ENCODE results near the gene HNF4A. TPM values are rescaled to one million over a fixed set of nuclear protein-coding genes. Genes with fewer than 3 reads are reported as not detected.
A peak's percentile ranks its signal among the peaks of the same experiment; 100 is the strongest.

Gene HNF4A
- total RNA-seq, 1 donor = not detected

DNA sequence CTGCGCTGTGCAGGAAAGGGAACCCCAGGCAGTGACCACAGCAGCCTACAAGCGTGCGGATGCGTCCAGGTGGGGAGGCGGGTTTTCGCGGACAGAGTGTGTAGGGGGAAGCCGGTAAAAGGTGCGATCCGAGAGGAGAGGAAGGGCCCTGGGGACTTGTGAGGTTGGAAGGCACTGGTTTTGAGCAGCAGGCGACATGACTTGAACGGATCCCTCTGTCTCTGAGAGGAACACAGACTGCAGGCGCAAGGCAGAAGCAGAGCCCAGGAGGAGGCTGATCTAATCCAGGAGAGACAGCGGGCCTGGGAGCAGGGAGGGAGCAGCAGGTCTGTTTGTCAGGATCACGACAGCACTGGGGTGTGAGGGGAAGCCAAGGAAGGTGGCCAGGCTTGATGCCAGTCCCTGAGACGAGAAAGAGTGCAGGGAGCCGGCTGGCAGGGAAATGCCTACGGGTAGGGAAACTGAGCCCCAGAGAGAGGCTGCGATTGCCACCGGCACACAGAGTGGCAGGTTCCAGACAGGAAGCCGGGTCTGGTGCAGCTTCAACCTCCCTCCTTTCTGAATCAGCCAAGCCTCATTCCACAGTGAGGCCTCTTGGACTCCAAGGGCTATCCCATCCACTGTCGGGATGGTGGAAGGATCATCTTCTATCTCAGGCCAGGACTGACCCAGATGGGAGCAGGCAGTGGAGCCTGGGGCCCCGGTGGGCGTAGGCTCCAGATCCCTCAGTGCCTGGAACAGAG lies 57.1 kb downstream of the HNF4A start:
- peaks cover 21% of the 10 kb centered on the region for H3K27me3 ChIP-seq (ENCODE audit: insufficient read depth, low read length)
- TF ChIP-seq, protein P1, sequence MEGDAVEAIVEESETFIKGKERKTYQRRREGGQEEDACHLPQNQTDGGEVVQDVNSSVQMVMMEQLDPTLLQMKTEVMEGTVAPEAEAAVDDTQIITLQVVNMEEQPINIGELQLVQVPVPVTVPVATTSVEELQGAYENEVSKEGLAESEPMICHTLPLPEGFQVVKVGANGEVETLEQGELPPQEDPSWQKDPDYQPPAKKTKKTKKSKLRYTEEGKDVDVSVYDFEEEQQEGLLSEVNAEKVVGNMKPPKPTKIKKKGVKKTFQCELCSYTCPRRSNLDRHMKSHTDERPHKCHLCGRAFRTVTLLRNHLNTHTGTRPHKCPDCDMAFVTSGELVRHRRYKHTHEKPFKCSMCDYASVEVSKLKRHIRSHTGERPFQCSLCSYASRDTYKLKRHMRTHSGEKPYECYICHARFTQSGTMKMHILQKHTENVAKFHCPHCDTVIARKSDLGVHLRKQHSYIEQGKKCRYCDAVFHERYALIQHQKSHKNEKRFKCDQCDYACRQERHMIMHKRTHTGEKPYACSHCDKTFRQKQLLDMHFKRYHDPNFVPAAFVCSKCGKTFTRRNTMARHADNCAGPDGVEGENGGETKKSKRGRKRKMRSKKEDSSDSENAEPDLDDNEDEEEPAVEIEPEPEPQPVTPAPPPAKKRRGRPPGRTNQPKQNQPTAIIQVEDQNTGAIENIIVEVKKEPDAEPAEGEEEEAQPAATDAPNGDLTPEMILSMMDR (IDR thresholded peaks at IDR 0.05; ENCODE audit: extremely low read depth, low read depth, low read length) = no peak
- no peaks in the 10 kb centered on the region for H3K36me3 ChIP-seq (ENCODE audit: insufficient read depth, low read length)
- peaks cover 18% of the 10 kb centered on the region for H3K4me1 ChIP-seq (ENCODE audit: insufficient read depth, low read length)
- H3K9me3 ChIP-seq (ENCODE audit: low read depth, low read length) = no peaks in the 10 kb centered on the region
- no peaks in the 10 kb centered on the region for H3K79me2 ChIP-seq (ENCODE audit: insufficient read depth, low read length)
- no peak overlapping the region for H2AFZ ChIP-seq (ENCODE audit: low read length)
- H3K4me2 ChIP-seq (ENCODE audit: insufficient read depth, low read length) = no peak overlapping the region
- no peaks in the 10 kb centered on the region for H4K20me1 ChIP-seq (ENCODE audit: insufficient read depth, low read length)
- no peak overlapping the region for H3K27ac ChIP-seq (ENCODE audit: low read depth, low read length)
- peak; percentile 80 for DNase-seq (ENCODE audit: insufficient read length, low spot score, missing footprints)
- no peak overlapping the region for H3K4me3 ChIP-seq (ENCODE audit: insufficient read depth, low read length)

DNA sequence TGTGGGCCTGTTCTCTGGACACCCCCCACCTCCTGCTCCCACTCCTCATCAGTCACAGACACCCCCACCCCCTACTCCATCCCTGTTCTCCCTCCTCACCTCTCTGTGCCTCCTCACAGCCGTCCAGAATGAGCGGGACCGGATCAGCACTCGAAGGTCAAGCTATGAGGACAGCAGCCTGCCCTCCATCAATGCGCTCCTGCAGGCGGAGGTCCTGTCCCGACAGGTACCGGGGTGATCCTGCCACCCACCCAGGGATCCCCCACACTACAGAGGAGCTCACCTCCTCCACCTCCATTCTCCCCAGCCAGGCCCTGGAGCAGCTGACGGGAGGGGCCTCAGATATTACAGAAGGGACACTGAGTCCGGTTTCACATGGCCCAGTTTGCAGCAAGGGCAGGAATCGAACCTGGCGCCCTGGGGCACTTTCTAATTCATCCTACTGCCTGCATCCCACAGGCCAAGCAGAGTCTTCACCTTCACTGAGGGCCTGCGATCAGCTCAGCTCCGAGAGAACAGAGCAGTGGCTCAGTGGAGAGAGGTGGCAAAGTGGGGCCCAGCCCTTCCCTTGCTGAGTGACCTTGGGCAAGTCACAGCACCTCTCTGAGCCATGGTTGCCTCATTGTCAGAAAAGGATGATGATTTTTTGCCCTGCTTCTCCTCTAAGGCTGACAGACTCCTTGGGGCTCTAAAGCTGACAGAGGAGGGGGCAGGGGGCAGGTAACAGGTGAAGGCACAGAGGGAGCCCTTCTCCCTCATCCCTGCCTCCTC lies 58.3 kb downstream of the HNF4A start:
- no peak overlapping the region for H3K27ac ChIP-seq (ENCODE audit: low read depth, low read length)

DNA sequence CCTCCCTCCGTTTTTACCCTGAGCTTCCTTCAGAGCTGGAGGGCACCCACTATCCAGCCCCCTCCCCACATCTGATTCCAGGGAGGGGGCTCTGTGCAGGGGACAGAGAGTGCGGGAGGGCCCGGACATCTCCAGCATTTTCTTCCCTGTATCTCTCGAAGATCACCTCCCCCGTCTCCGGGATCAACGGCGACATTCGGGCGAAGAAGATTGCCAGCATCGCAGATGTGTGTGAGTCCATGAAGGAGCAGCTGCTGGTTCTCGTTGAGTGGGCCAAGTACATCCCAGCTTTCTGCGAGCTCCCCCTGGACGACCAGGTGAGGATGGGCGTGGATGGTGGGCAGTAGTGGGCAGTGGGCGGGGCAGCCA lies 58.8 kb downstream of the HNF4A start:
- no peak overlapping the region for H2AFZ ChIP-seq (ENCODE audit: low read length)
- H3K79me2 ChIP-seq (ENCODE audit: insufficient read depth, low read length) = no peaks in the 10 kb centered on the region
- peak; percentile 76 for DNase-seq (ENCODE audit: insufficient read length, low spot score, missing footprints)
- H3K27me3 ChIP-seq (ENCODE audit: insufficient read depth, low read length) = peaks cover 23% of the 10 kb centered on the region
- no peaks in the 10 kb centered on the region for H3K9me3 ChIP-seq (ENCODE audit: low read depth, low read length)
- H3K4me1 ChIP-seq (ENCODE audit: insufficient read depth, low read length) = peaks cover 4% of the 10 kb centered on the region
- H4K20me1 ChIP-seq (ENCODE audit: insufficient read depth, low read length) = no peaks in the 10 kb centered on the region
- no peak overlapping the region for H3K4me3 ChIP-seq (ENCODE audit: insufficient read depth, low read length)
- no peak overlapping the region for H3K4me2 ChIP-seq (ENCODE audit: insufficient read depth, low read length)
- TF ChIP-seq, protein P1 (IDR thresholded peaks at IDR 0.05; ENCODE audit: extremely low read depth, low read depth, low read length) = no peak
- no peak overlapping the region for H3K27ac ChIP-seq (ENCODE audit: low read depth, low read length)
- H3K36me3 ChIP-seq (ENCODE audit: insufficient read depth, low read length) = no peaks in the 10 kb centered on the region

More for the DNA sequence above, 58.3 kb downstream of the HNF4A start:
- TF ChIP-seq, protein P1 (IDR thresholded peaks at IDR 0.05; ENCODE audit: extremely low read depth, low read depth, low read length) = no peak
- Histone ChIP-seq H4K20me1 (ENCODE audit: insufficient read depth, low read length) (no peaks in the 10 kb centered on the region), H3K4me1 (ENCODE audit: insufficient read depth, low read length) (peaks cover 9% of the 10 kb centered on the region), H2AFZ (ENCODE audit: low read length) (no peak overlapping the region), H3K9me3 (ENCODE audit: low read depth, low read length) (no peaks in the 10 kb centered on the region), H3K4me3 (ENCODE audit: insufficient read depth, low read length) (no peak overlapping the region), H3K36me3 (ENCODE audit: insufficient read depth, low read length) (no peaks in the 10 kb centered on the region), H3K27me3 (ENCODE audit: insufficient read depth, low read length) (peaks cover 21% of the 10 kb centered on the region), H3K4me2 (ENCODE audit: insufficient read depth, low read length) (no peak overlapping the region), H3K79me2 (ENCODE audit: insufficient read depth, low read length) (no peaks in the 10 kb centered on the region)
- DNase-seq (ENCODE audit: insufficient read length, low spot score, missing footprints) = peak; percentile 91

DNA sequence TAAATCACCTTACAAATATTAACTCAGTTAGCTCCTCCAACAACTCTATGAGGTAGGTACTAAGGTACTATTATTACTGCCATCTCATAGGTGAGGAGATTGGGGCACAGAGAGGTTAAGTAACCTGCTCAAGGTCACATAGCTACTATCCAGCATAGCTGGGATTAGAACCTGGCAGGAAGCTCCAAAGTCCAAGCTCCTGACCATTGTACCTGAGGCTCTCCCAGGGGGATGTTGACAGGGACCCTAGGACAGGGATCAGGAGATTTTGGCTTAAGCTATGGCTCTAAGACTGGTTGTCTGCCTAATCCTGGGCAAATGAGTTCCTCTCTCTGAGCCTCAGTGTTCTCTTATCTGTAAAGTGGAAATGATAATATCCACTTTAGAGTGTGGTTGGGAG lies 59.3 kb downstream of the HNF4A start:
- Histone ChIP-seq H3K27me3 (ENCODE audit: insufficient read depth, low read length) (peaks cover 25% of the 10 kb centered on the region), H2AFZ (ENCODE audit: low read length) (no peak overlapping the region), H3K9me3 (ENCODE audit: low read depth, low read length) (no peaks in the 10 kb centered on the region), H3K79me2 (ENCODE audit: insufficient read depth, low read length) (no peaks in the 10 kb centered on the region), H3K4me1 (ENCODE audit: insufficient read depth, low read length) (no peaks in the 10 kb centered on the region), H3K36me3 (ENCODE audit: insufficient read depth, low read length) (no peaks in the 10 kb centered on the region), H3K4me2 (ENCODE audit: insufficient read depth, low read length) (no peak overlapping the region), H3K4me3 (ENCODE audit: insufficient read depth, low read length) (no peak overlapping the region), H4K20me1 (ENCODE audit: insufficient read depth, low read length) (no peaks in the 10 kb centered on the region), H3K27ac (ENCODE audit: low read depth, low read length) (no peak overlapping the region)
- TF ChIP-seq, protein P1 (IDR thresholded peaks at IDR 0.05; ENCODE audit: extremely low read depth, low read depth, low read length) = no peak
- DNase-seq (ENCODE audit: insufficient read length, low spot score, missing footprints) = no peak
